ENCODE measurements around the gene GTPBP1. TPM values are rescaled to one million over a fixed set of nuclear protein-coding genes. Genes with fewer than 3 reads are reported as not detected.

GTPBP1 gene
- total RNA-seq, 3 donors from 2014 or later (not counting 1 experiment from before 2014, with no cell fraction given): 236 to 259 (median 249) TPM

DNA sequence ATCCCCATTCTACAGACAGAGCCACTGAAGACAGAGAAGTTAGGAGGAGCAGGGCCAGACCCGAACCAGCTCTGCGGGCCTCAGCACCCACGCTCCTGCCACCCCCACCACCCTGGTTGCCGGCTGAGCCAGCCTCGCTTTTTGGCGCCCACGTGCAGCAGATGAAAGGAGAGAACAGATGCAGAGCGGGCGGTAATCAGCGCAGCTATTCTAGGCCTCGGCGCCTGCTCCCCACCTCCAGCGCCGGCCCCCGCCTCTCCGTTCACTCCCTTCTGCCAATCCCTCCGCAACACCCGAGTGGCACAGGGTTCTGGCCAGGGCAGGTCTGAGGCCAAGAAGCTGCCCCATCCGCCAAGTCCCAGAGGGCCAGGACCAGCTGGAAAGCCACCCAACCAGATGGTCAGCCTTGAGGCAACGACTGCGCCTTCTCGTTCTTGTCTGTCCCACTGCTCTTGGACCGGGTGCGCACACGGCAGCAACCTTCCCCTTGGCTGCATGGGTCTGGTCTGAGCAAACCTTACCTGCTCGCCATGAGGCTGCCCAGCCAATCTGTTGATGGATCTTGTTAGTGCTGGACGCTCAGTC lies 71.4 kb downstream of the GTPBP1 start:
- Histone ChIP-seq H3K27me3 (ENCODE audit: control insufficient read depth, insufficient read depth, low read length) (no peaks in the 10 kb centered on the region), H3K9me3 (ENCODE audit: control insufficient read depth, insufficient read depth, low read length) (no peaks in the 10 kb centered on the region), H3K36me3 (ENCODE audit: control insufficient read depth, insufficient read depth, low read length) (peaks cover 2% of the 10 kb centered on the region), H3K4me3 (ENCODE audit: low read length) (no peak overlapping the region), H3K4me1 (ENCODE audit: control insufficient read depth, insufficient read depth, low read length) (peaks cover 10% of the 10 kb centered on the region), H3K27ac (ENCODE audit: low read length) (no peak overlapping the region)
- ATAC-seq: no peak
- H3K27ac Mint-ChIP-seq: peak overlapping the region in 1 of 2 donors; percentile 83
- DNase-seq: no peak
- intact Hi-C loops (cut with micrococcal nuclease): no loop called here
- H3K9me3 Mint-ChIP-seq: no peaks in the 10 kb centered on the region
- H3K4me1 Mint-ChIP-seq: peaks cover 0 to 30% of the 10 kb centered on the region in 2 donors
- H3K4me3 Mint-ChIP-seq: no peak overlapping the region
- 91% methylated on average over 27 of the region's 27 CpGs for WGBS (ENCODE audit: insufficient coverage)
- TF ChIP-seq, protein P1, sequence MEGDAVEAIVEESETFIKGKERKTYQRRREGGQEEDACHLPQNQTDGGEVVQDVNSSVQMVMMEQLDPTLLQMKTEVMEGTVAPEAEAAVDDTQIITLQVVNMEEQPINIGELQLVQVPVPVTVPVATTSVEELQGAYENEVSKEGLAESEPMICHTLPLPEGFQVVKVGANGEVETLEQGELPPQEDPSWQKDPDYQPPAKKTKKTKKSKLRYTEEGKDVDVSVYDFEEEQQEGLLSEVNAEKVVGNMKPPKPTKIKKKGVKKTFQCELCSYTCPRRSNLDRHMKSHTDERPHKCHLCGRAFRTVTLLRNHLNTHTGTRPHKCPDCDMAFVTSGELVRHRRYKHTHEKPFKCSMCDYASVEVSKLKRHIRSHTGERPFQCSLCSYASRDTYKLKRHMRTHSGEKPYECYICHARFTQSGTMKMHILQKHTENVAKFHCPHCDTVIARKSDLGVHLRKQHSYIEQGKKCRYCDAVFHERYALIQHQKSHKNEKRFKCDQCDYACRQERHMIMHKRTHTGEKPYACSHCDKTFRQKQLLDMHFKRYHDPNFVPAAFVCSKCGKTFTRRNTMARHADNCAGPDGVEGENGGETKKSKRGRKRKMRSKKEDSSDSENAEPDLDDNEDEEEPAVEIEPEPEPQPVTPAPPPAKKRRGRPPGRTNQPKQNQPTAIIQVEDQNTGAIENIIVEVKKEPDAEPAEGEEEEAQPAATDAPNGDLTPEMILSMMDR (IDR thresholded peaks at IDR 0.05): no peak
- H3K27me3 Mint-ChIP-seq (ENCODE audit: low read depth in 2 of 2): no peaks in the 10 kb centered on the region
- no peaks in the 10 kb centered on the region for H3K36me3 Mint-ChIP-seq

DNA sequence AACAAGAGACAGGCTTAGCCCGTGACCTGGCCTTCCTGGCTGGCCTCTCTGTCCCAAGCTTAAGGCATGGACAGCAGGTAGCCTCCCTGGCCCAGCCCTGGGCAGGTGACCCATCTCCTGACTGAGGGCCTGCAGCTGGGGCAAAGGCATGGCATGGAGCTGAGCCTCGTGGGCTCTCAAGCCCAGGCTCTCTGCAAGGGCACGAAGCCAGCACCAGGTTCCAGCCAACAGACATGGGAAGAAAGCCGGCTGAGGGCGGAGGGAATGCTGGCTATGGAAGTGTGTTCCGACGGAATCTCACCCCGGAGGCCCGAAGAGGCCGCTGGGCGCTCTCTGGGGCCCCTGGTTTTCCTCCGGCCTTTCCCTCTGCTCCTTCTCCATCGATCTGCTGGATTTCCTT lies 75.3 kb downstream of the GTPBP1 start:
- no peaks in the 10 kb centered on the region for H3K27me3 Mint-ChIP-seq (ENCODE audit: low read depth in 2 of 2)
- intact Hi-C loops (cut with micrococcal nuclease): no loop called here
- Histone ChIP-seq H3K36me3 (ENCODE audit: control insufficient read depth, insufficient read depth, low read length) (peaks cover 2% of the 10 kb centered on the region), H3K9me3 (ENCODE audit: control insufficient read depth, insufficient read depth, low read length) (no peaks in the 10 kb centered on the region), H3K4me1 (ENCODE audit: control insufficient read depth, insufficient read depth, low read length) (no peaks in the 10 kb centered on the region), H3K27ac (ENCODE audit: low read length) (no peak overlapping the region), H3K27me3 (ENCODE audit: control insufficient read depth, insufficient read depth, low read length) (no peaks in the 10 kb centered on the region), H3K4me3 (ENCODE audit: low read length) (no peak overlapping the region)
- DNase-seq: no peak
- H3K27ac Mint-ChIP-seq: no peak overlapping the region
- H3K4me3 Mint-ChIP-seq: no peak overlapping the region
- no peaks in the 10 kb centered on the region for H3K36me3 Mint-ChIP-seq
- no peak for ATAC-seq
- peaks cover 0 to 24% of the 10 kb centered on the region in 2 donors for H3K4me1 Mint-ChIP-seq
- 96% methylated on average over 13 of the region's 13 CpGs for WGBS (ENCODE audit: insufficient coverage)
- TF ChIP-seq, protein P1 (IDR thresholded peaks at IDR 0.05): no peak
- H3K9me3 Mint-ChIP-seq: no peaks in the 10 kb centered on the region

DNA sequence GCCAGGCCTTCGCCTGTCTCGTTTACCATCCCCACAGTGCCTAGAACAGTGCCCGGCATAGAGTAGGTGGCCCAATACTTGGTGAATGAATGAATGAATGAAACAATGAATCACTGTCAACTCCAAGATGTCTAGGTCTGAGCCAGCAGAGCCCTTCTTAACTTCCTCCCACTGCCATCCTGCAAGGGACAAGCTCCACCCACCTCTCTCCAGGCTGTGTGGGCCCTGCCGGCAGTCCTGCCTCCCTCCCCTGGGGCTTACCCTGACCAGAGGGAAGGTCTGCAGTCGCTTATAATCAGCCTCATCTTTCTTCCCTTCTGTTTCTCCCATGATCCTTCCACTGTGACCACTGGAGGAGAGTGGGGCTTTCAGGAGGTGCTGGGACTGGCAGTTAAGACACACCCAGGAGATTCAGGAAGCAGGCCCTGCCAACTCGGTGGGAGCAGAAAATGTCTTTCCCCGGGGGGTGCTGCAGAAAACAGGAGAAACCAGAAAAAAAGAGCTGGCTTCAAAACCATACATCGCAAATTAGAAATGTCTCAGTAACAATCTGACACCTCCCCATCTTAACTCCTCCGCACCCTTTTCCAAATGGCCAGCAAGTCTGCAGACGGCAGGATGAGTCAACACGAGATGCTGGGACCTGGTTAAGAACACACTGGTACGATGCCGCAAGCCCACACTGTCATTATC lies 76.8 kb downstream of the GTPBP1 start:
- H3K27ac ChIP-seq (ENCODE audit: low read length): no peak overlapping the region
- peaks cover 2% of the 10 kb centered on the region for H3K36me3 ChIP-seq (ENCODE audit: control insufficient read depth, insufficient read depth, low read length)
- no peaks in the 10 kb centered on the region for H3K27me3 ChIP-seq (ENCODE audit: control insufficient read depth, insufficient read depth, low read length)
- ATAC-seq (no peak), DNase-seq (no peak)
- Mint-ChIP-seq H3K36me3 (no peaks in the 10 kb centered on the region), H3K9me3 (no peaks in the 10 kb centered on the region), H3K4me1 (peaks cover 0 to 16% of the 10 kb centered on the region in 2 donors), H3K27me3 (ENCODE audit: low read depth in 2 of 2) (no peaks in the 10 kb centered on the region), H3K4me3 (no peak overlapping the region), H3K27ac (peak overlapping the region in 1 of 2 donors; percentile 33)
- H3K4me3 ChIP-seq (ENCODE audit: low read length): no peak overlapping the region
- WGBS (ENCODE audit: insufficient coverage): 74% methylated on average over 12 of the region's 13 CpGs
- no peaks in the 10 kb centered on the region for H3K9me3 ChIP-seq (ENCODE audit: control insufficient read depth, insufficient read depth, low read length)
- no peaks in the 10 kb centered on the region for H3K4me1 ChIP-seq (ENCODE audit: control insufficient read depth, insufficient read depth, low read length)
- TF ChIP-seq, protein P1 (IDR thresholded peaks at IDR 0.05): no peak
- intact Hi-C loops (cut with micrococcal nuclease): no loop called here

Other genes with a start within 250 kb of the GTPBP1 start
- gene KDELR3, start 237.8 kb upstream of the GTPBP1 start, total RNA-seq: under 1 TPM in 1 of 3 donors, not detected in 2; 0.25 TPM
- 100 to 1,000 TPM; 571 to 752 (median 578) TPM for gene DDX17, start 199.6 kb upstream of the GTPBP1 start, total RNA-seq
- gene DMC1, start 135.8 kb upstream of the GTPBP1 start, total RNA-seq: 1 to 10 TPM in 1 of 3 donors, under 1 TPM in 2; 0.31 to 1.7 (median 0.63) TPM
- under 1 TPM; 0.07 to 0.29 (median 0.28) TPM for gene FAM227A, start 49.6 kb upstream of the GTPBP1 start, total RNA-seq
- 10 to 100 TPM in 2 of 3 donors, 1 to 10 TPM in 1; 8.2 to 10.9 (median 10.8) TPM for gene CBY1, start 49.3 kb upstream of the GTPBP1 start, total RNA-seq
- gene TOMM22, start 24.0 kb upstream of the GTPBP1 start, total RNA-seq: 10 to 100 TPM; 45.9 to 50.6 (median 47.5) TPM
- gene JOSD1, start 5.0 kb upstream of the GTPBP1 start, total RNA-seq: 100 to 1,000 TPM; 123 to 165 (median 128) TPM
- 1,000 to 10,000 TPM in 1 of 3 donors, 100 to 1,000 TPM in 2; 882 to 1,056 (median 886) TPM for gene SUN2, start 50.1 kb downstream of the GTPBP1 start, total RNA-seq
- gene DNAL4, start 88.2 kb downstream of the GTPBP1 start, total RNA-seq: 1 to 10 TPM; 5.4 to 9.8 (median 6.2) TPM
- gene NPTXR, start 138.1 kb downstream of the GTPBP1 start, total RNA-seq: 1 to 10 TPM; 4.8 to 8.2 (median 6.1) TPM
- 10 to 100 TPM; 68.0 to 81.5 (median 75.7) TPM for gene CBX6, start 166.3 kb downstream of the GTPBP1 start, total RNA-seq